GM10847 (cell line): ENCODE data around the gene DYRK2.

ENCODE experiments used
- POLR2A ChIP-seq: IDR thresholded peaks from 2 replicates; pipeline ENCODE4 v1.6.1; 2011; ENCODE audit not compliant: insufficient read length; ENCODE audit errors: extremely low read depth

Gene DYRK2

GRCh38 chr12:67659292-67659691 lies 10.7 kb downstream of the DYRK2 start:
- TF ChIP-seq POLR2A: no peak

GRCh38 chr12:67661311-67662021 lies 12.9 kb downstream of the DYRK2 start:
- TF ChIP-seq POLR2A: no peak

- TF ChIP-seq POLR2A: no peak
Observed at GRCh38 chr12:67662910-67663538, 14.5 kb downstream of the DYRK2 start.

- no peak for TF ChIP-seq POLR2A
Observed at GRCh38 chr12:67664171-67664570, 15.6 kb downstream of the DYRK2 start.

- TF ChIP-seq POLR2A: no peak
Observed at GRCh38 chr12:67665679-67666078, 17.1 kb downstream of the DYRK2 start.

GRCh38 chr12:67666605-67667004 lies 18.1 kb downstream of the DYRK2 start:
- no peak for TF ChIP-seq POLR2A

- no peak for TF ChIP-seq POLR2A
Observed at GRCh38 chr12:67667276-67668073, 18.9 kb downstream of the DYRK2 start.

- TF ChIP-seq POLR2A: no peak
Observed at GRCh38 chr12:67669217-67669933, 20.8 kb downstream of the DYRK2 start.

- TF ChIP-seq POLR2A: no peak
Observed at GRCh38 chr12:67669934-67670631, 21.5 kb downstream of the DYRK2 start.

GRCh38 chr12:67671419-67671818 lies 22.9 kb downstream of the DYRK2 start:
- no peak for TF ChIP-seq POLR2A

- TF ChIP-seq POLR2A: no peak
Observed at GRCh38 chr12:67671892-67672291, 23.3 kb downstream of the DYRK2 start.

GRCh38 chr12:67674417-67674816 lies 25.9 kb downstream of the DYRK2 start:
- TF ChIP-seq POLR2A: no peak

- TF ChIP-seq POLR2A: no peak
Observed at GRCh38 chr12:67676624-67677023, 28.1 kb downstream of the DYRK2 start.

GRCh38 chr12:67677166-67677565 lies 28.6 kb downstream of the DYRK2 start:
- TF ChIP-seq POLR2A: no peak

- TF ChIP-seq POLR2A: no peak
Observed at GRCh38 chr12:67681105-67681778, 32.7 kb downstream of the DYRK2 start.
